GM18909 (cell line): ENCODE results near the gene CYP2R1.

Source experiments
- ATAC-seq: cut with Tn5 transposase; IDR thresholded peaks from one replicate; pipeline ENCODE4 v1.9.1; 2021; ENCODE audit warnings: mild to moderate bottlenecking; ENCODE audit not compliant: unreplicated experiment, poor library complexity

Gene CYP2R1

DNA sequence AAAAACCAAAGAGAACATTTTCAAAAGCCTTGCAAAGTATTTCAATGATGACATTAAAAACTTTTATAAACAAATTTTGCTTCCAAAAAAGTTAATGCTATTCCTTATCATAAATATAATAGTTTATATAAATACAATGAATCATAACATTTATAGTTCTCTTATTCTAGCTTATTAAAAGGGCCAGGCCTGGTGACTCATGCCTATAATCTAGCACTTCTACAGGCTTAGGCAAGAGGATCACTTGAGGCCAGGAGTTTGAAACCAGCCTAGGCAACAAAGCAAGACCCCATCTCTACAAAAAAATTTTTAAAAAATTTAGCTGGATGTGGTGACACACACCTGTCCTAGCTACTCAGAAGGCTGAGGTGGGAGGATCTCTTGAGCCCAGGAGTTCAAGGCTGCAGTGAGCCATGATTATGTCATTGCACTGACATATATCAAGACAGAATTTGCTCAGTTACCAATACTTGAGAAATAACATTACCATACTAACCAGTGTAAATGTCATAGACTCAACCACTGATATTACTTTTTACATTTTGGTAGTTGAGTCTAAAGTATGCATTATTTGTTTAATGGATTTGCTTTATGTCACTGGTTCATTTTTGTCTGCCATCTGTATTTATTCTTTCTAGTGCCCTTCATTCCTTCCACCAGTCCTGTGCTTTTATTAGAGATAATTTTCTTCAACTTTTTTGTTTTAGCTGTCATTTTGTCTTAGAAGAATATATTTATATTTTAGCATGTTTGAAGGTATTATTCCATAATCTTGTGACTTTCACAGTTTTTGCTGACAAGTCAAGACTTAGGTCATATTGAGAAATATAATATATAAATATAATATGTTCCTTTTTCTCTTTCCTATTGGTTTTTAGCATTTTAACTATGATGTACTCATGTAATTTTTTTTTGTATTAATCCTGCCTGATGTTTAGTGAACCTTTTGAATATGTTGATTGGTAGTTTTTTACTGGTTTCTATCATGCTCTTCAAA, 56.2 kb downstream of the CYP2R1 start:
- ATAC-seq = no peak
